ENCODE results near the gene MAPK1. TPM values are rescaled to one million over a fixed set of nuclear protein-coding genes. Genes with fewer than 3 reads are reported as not detected.
A peak's percentile ranks its signal among the peaks of the same experiment; 100 is the strongest.
"Not testable (repeated sequence)": the region's sequence is repeated elsewhere in the genome, so short reads cannot be mapped to it uniquely, and the experiment has no call there.

The MAPK1 gene
- polyA plus RNA-seq, 3 donors from 2014 or later, result 151 to 168 (median 162) TPM

- Mint-ChIP-seq H3K27ac (peak overlapping the region; percentile 56 to 90 (median 78)), H3K36me3 (no peaks in the 10 kb centered on the region), H3K4me3 (peak overlapping the region; percentile 14 to 63 (median 54)), H3K9me3 (no peaks in the 10 kb centered on the region), H3K27me3 (ENCODE audit: low read depth in 3 of 3) (peaks cover 4 to 7% (median 5%) of the 10 kb centered on the region in 3 donors), H3K4me1 (peaks cover 82 to 91% of the 10 kb centered on the region in 2 donors)
- peak; percentile 39 to 51 (median 40) for DNase-seq
Measured at GRCh38 chr22:21832291-21833290, 34.9 kb downstream of the MAPK1 start.

DNA sequence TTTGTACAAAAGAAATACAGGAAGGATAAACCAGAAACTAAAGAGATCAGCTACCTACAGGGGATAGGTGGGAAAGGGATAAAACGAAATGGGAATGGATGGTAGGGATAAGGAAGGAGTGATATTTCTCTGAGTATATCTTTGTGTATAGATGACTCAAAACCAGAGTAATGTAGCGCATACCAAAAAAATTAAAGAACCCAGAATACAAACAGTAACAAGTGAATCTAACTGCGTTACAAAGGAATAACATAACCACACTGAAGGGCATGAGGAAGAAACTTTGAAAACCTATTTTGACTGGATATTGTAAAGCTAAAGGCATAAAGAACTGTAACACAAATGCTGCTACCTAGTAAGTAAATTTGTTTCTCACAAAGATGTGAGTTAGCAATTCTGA, 37.9 kb downstream of the MAPK1 start:
- no peaks in the 10 kb centered on the region for H3K36me3 Mint-ChIP-seq
- peaks cover 85 to 91% of the 10 kb centered on the region in 2 donors for H3K4me1 Mint-ChIP-seq
- H3K4me3 Mint-ChIP-seq, result peak overlapping the region in 1 of 5 donors; percentile 1
- peaks cover 0 to 5% (median 5%) of the 10 kb centered on the region in 3 donors for H3K27me3 Mint-ChIP-seq (ENCODE audit: low read depth in 3 of 3)
- DNase-seq, result no peak
- H3K27ac Mint-ChIP-seq, result peak overlapping the region; percentile 9 to 74 (median 52)
- H3K9me3 Mint-ChIP-seq, result no peaks in the 10 kb centered on the region

DNA sequence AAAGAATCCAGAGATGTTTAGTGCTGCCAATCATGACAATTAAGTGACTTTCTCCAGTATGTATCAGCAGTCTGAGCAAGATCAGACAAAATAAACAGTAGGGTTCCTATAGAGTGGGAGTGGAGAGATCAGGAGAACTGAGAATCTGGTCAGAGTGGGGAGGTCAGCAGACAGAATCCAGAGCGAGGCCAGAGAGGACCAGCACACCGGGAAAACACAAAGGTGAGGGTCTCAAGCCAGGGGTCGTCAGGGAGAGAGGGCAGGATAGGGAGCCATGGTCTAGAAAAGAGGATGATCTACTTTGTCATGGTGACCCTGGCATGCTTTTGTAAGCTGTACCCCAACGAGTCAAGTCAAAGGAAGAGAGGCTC, 39.2 kb downstream of the MAPK1 start:
- DNase-seq, result no peak
- no peaks in the 10 kb centered on the region for H3K9me3 Mint-ChIP-seq
- H3K27ac Mint-ChIP-seq, result peak overlapping the region; percentile 9 to 83 (median 57)
- peaks cover 94 to 98% of the 10 kb centered on the region in 2 donors for H3K4me1 Mint-ChIP-seq
- H3K4me3 Mint-ChIP-seq, result peak overlapping the region in 2 of 5 donors; percentile 5
- H3K36me3 Mint-ChIP-seq, result no peaks in the 10 kb centered on the region
- peaks cover 0 to 5% (median 5%) of the 10 kb centered on the region in 3 donors for H3K27me3 Mint-ChIP-seq (ENCODE audit: low read depth in 3 of 3)

DNA sequence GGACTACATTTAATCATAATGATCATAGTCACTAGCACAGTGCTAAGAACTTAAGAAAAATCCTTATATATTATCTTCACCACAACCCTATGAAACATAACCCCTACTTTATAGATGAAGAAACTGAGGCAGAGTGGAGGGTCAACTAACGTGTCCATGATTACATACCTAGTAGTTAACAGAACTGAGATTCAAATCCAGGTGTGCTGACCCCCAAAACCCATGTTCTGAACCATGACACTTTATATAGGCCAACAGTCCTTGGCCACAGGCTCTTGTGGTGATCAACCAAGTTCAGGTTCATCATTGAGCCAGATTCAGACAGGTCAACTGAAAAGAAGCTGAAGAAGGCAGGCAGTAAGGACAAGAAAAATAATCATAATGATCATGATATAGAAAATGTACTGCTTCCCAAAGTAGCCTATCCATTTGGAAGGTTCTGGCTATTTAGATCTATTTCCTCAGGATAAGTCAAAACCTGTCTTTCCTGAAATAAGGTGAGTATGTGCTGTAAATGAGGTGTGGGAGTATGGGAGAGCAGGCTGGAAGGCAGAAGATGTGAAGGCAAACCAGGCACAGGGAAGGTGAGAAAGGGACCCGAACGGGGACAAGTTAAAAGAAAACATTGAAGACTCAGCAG, 39.7 kb downstream of the MAPK1 start:
- Mint-ChIP-seq H3K27ac (peak overlapping the region; percentile 9 to 83 (median 57)), H3K27me3 (ENCODE audit: low read depth in 3 of 3) (peaks cover 0 to 7% (median 5%) of the 10 kb centered on the region in 3 donors), H3K9me3 (no peaks in the 10 kb centered on the region), H3K36me3 (no peaks in the 10 kb centered on the region), H3K4me1 (peaks cover 94 to 98% of the 10 kb centered on the region in 2 donors), H3K4me3 (peak overlapping the region in 1 of 5 donors; percentile 5)
- DNase-seq, result no peak

GRCh38 chr22:21826204-21826603, 41.2 kb downstream of the MAPK1 start:
- Mint-ChIP-seq H3K36me3 (no peaks in the 10 kb centered on the region), H3K9me3 (no peaks in the 10 kb centered on the region), H3K4me1 (peaks cover 92 to 93% of the 10 kb centered on the region in 2 donors), H3K4me3 (peak overlapping the region in 1 of 5 donors; percentile 41), H3K27ac (peak overlapping the region in 3 of 6 donors; percentile 12 to 74 (median 65)), H3K27me3 (ENCODE audit: low read depth in 3 of 3) (peaks cover 0 to 2% (median 0%) of the 10 kb centered on the region in 3 donors)
- DNase-seq, result no peak

DNA sequence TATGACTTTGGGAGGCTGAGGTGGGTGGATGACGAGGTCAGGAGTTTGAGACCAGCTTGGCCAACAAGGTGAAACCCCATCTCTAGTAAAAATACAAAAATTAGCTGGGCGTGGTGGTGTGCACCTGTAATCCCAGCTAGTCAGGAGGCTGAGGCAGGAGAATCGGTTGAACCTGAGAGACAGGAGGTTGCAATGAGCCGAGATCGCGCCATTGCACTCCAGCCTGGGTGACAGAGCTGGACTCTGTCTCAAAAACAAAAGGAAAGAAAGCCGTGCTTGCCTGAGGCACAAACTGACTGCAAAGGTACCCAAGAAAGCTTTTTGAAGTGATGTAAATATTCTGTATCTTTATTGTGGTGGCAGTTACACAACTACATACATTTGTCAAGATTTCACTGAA, 42.5 kb downstream of the MAPK1 start:
- H3K9me3 Mint-ChIP-seq; H3K36me3 Mint-ChIP-seq; DNase-seq; H3K27me3 Mint-ChIP-seq (ENCODE audit: low read depth in 3 of 3): not testable (repeated sequence)
- peak overlapping the region in 1 of 5 donors; percentile 64 for H3K4me3 Mint-ChIP-seq
- peaks cover 91 to 94% of the 10 kb centered on the region in 2 donors for H3K4me1 Mint-ChIP-seq
- H3K27ac Mint-ChIP-seq, result peak overlapping the region in 5 of 6 donors; percentile 43 to 90 (median 62)

- Mint-ChIP-seq H3K9me3 (no peaks in the 10 kb centered on the region), H3K27ac (peak overlapping the region; percentile 43 to 90 (median 71)), H3K4me3 (peak overlapping the region; percentile 8 to 64 (median 49)), H3K27me3 (ENCODE audit: low read depth in 3 of 3) (peaks cover 0 to 2% (median 0%) of the 10 kb centered on the region in 3 donors), H3K36me3 (no peaks in the 10 kb centered on the region), H3K4me1 (peaks cover 88 to 94% of the 10 kb centered on the region in 2 donors)
- no peak for DNase-seq
Measured at GRCh38 chr22:21824445-21824912, 43.0 kb downstream of the MAPK1 start.

DNA sequence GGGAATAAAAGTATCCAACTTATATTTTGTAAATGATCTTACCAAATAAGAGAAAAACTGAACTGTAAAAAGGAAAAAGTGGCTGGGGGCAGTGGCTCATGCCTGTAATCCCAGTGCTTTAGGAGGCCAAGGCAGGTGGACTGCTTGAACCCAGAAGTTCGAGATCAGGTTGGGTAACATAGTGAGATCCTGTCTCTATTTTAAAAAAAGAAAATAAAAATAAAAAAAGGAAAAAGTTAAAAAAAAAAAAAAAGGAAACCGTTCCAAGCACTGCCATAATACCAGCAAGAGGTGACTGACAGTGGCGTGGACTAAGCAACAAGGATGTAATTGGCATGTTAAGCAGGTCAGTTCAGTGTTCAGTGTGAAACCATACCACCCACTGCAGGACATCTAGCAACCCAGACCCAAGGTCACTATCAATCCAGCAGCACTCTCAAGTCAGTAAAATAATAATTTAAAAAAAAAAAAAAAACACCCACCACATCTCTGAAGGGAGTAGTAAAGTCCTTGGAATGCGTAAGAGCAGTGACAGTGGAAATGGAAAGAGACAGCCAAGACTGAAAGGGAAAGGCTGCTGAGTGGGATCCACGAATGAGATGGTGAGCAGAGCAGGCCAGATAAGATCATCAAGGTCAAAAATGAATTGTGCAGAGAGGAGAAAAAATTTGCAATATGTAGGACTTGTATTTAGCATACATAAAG, 43.6 kb downstream of the MAPK1 start:
- Mint-ChIP-seq H3K9me3 (no peaks in the 10 kb centered on the region), H3K4me3 (peak overlapping the region; percentile 26 to 64 (median 49)), H3K27me3 (ENCODE audit: low read depth in 3 of 3) (peaks cover 0 to 4% (median 0%) of the 10 kb centered on the region in 3 donors), H3K27ac (peak overlapping the region; percentile 74 to 90 (median 78)), H3K36me3 (no peaks in the 10 kb centered on the region), H3K4me1 (peaks cover 88 to 94% of the 10 kb centered on the region in 2 donors)
- no peak for DNase-seq

DNA sequence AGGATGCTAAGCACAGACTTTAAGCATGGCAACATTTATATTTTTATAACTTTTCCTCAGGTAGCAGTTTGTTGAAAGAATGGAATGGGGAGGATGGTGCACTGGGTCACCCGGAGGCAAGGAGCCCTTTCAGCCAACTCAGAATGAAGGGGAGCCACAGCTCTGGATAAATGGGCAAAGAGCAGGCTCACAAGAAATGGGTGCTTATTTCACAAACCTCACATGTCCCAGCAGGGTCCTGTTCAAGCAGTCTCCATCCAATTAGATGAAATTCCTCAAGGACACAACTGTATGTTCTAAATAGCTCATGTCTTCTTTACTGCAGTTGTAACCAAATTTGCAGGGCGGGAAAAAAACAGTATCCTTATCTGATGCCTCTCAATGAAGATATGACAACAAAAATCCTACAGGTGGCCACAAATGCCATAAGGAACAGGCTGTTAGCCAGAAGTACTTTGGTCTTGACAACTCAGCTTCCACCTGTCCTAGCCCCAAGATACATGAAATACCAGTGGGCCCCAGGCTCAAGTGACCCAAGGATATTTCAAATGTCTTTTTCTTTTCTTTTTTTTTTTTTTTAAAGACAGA, 48.2 kb downstream of the MAPK1 start:
- no peak for DNase-seq
- H3K4me3 Mint-ChIP-seq, result peak overlapping the region in 1 of 5 donors; percentile 34
- H3K9me3 Mint-ChIP-seq, result no peaks in the 10 kb centered on the region
- H3K4me1 Mint-ChIP-seq, result peaks cover 85 to 92% of the 10 kb centered on the region in 2 donors
- peaks cover 2 to 8% (median 5%) of the 10 kb centered on the region in 3 donors for H3K27me3 Mint-ChIP-seq (ENCODE audit: low read depth in 3 of 3)
- H3K36me3 Mint-ChIP-seq, result no peaks in the 10 kb centered on the region
- H3K27ac Mint-ChIP-seq, result peak overlapping the region; percentile 67 to 99 (median 96)

DNA sequence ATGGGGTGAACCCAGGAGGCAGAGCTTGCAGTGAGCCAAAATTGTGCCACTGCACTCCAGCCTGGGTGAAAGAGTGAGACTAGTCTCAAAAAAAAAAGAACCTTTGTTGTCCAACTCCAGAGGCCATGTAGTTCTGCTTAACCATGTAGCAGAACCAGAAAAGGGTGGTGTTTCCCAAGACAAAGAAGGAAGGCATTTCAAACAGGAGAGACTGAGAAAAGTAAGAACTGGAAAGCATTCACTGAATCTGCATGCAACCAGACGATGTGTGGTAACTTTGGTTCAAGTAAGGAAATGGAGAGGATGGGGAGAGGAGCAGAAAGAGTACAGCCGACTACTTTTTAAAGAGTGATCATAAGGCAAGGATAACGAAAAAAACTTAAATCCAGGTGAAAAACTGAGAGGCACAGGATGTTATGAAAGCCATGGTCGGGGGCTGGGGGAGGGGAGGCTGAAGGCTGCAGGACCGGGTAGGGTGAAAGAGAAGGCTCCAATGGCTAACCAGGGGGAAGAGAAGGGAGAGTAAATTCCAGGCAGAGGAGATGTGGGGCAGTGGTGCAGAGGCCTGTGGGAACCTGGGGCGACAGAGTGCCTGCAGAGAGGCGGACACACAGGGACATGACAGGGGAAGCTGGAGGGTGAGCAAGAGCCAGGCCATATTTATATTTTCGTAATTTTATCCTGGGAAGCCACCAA, 48.8 kb downstream of the MAPK1 start:
- Mint-ChIP-seq H3K36me3 (no peaks in the 10 kb centered on the region), H3K27ac (peak overlapping the region; percentile 67 to 99 (median 96)), H3K9me3 (no peaks in the 10 kb centered on the region), H3K4me1 (peaks cover 85 to 92% of the 10 kb centered on the region in 2 donors), H3K4me3 (peak overlapping the region in 4 of 5 donors; percentile 1 to 87 (median 36)), H3K27me3 (ENCODE audit: low read depth in 3 of 3) (peaks cover 2 to 8% (median 5%) of the 10 kb centered on the region in 3 donors)
- DNase-seq, result no peak

GRCh38 chr22:21817497-21817853, 50.0 kb downstream of the MAPK1 start:
- H3K27ac Mint-ChIP-seq, result peak overlapping the region; percentile 94 to 99 (median 96)
- not testable (repeated sequence) for H3K27me3 Mint-ChIP-seq (ENCODE audit: low read depth in 3 of 3); H3K36me3 Mint-ChIP-seq; H3K9me3 Mint-ChIP-seq; DNase-seq
- H3K4me1 Mint-ChIP-seq, result peaks cover 82 to 92% of the 10 kb centered on the region in 2 donors
- peak overlapping the region; percentile 61 to 87 (median 73) for H3K4me3 Mint-ChIP-seq

DNA sequence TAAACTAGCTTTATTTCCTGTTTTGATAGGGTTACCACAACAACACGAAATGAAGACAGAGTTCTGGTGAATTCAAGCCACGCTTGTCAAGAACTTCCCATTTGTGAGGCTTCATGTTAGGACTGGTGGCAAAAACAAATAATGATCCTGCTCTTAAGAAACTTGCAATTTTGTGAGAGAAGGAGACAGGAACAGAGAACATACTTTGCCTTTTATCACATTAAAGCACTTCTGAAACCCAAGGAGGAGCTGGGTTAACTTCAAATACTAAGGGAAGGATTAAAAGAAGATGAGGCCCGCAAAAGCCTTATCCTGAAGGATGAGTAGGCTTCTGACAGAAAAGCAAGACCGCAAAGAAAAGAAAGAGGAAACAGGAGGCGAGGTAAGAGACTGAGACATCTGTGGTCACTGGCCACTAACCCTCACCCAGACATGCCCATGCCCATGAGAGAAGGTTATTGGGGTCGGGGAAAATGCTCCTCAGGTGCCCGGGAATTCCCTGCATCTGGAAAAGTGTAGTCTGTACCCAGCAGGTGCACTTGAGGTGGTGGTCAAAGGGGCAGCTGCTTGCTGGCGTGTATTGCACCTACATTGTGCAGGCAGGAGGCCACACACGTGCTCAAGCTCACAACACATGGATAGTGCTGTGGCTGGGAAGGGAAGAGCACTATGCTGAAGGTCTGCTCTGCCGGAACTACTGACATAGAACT, 50.5 kb downstream of the MAPK1 start:
- Mint-ChIP-seq H3K27ac (peak overlapping the region; percentile 94 to 99 (median 96)), H3K9me3 (no peaks in the 10 kb centered on the region), H3K36me3 (no peaks in the 10 kb centered on the region), H3K4me3 (peak overlapping the region; percentile 61 to 87 (median 73)), H3K4me1 (peaks cover 84 to 94% of the 10 kb centered on the region in 2 donors), H3K27me3 (ENCODE audit: low read depth in 3 of 3) (peaks cover 3 to 8% (median 4%) of the 10 kb centered on the region in 3 donors)
- DNase-seq, result peak; percentile 68 to 77 (median 77)
